Body of pancreas (tissue), 4 donors: ENCODE data around the gene BCAT1. TPM values are rescaled to one million over a fixed set of nuclear protein-coding genes. Genes with fewer than 3 reads are reported as not detected.
"Not testable (repeated sequence)": the region's sequence is repeated elsewhere in the genome, so short reads cannot be mapped to it uniquely, and the experiment has no call there.

Experiments
- ATAC-seq: fragments of 150-250 bp; one replicate; pipeline ENCODE4 v1.9.1; 2016
- DNase-seq, 4 donors: peaks; one replicate each; pipeline ENCODE4 v3.0.0-alpha.2; 2019
- H3K27ac ChIP-seq, 4 donors: fragments of 200-600 bp; sonication (generic); 1 replicate in 3 of 4; 2 replicates in 1 of 4; pipeline versions ENCODE4 v1.5.1 to v1.6.1; 2016 to 2019; ENCODE audit warnings: mild to moderate bottlenecking in 1 of 4, mixed read lengths in 1 of 4, moderate library complexity in 1 of 4
- H3K27me3 ChIP-seq, 2 donors: fragments of 200-600 bp; sonication (generic); one replicate each; pipeline ENCODE4 v1.6.0; 2016; ENCODE audit warnings: mild to moderate bottlenecking in 1 of 2
- H3K36me3 ChIP-seq, 2 donors: fragments of 200-600 bp; sonication (generic); replicated peaks in 1 of 2; 2 replicates each; pipeline ENCODE4 v1.5.1; 2016; ENCODE audit warnings: low read depth in 2 of 2; ENCODE audit not compliant: insufficient read depth in 1 of 2
- H3K4me1 ChIP-seq: fragments of 200-600 bp; sonication (generic); one replicate; pipeline ENCODE4 v1.6.0; 2016
- H3K4me3 ChIP-seq, 2 donors: fragments of 200-600 bp; sonication (generic); 1 replicate in 1 of 2; 2 replicates in 1 of 2; pipeline ENCODE4 v1.5.1; 2016 to 2019
- H3K9me3 ChIP-seq, 3 donors: fragments of 200-600 bp; sonication (generic); 1 replicate in 2 of 3; 2 replicates in 1 of 3; pipeline ENCODE4 v1.5.1; 2016
- POLR2A ChIP-seq, 3 donors: fragments of 450-650 bp; IDR thresholded peaks; one replicate each; pipeline ENCODE4 v1.6.1; 2016; ENCODE audit warnings: antibody characterized with exemption in 3 of 3, mild to moderate bottlenecking in 2 of 3
- WGBS, 2 donors: methylation state at CpG; one replicate each; pipeline ENCODE4 v1.1.5; 2017; 5-methylcytosine and 5-hydroxymethylcytosine counted together
- intact Hi-C: fragments of 100-400 bp; cut with DNase I; formaldehyde crosslinking; loops from one replicate; pipeline ENCODE4 v1.15.1; 2023
- total RNA-seq, 2 donors: library from RNA; depleted of rRNA; stranded (reverse); fragments of >200 nt; gene quantifications; one replicate each; pipeline ENCODE4 v1.1.0, GENCODE V29; 2016
- TF ChIP-seq, protein P1 (sequence below), 7 experiments: fragments of 450-650 bp in 4 of 7; fragments of 200-600 bp in 3 of 7; sonication (generic) in 3 of 7; IDR thresholded peaks; one replicate each; pipeline ENCODE4 v1.5.1; 2016 to 2019; ENCODE audit warnings: antibody characterized with exemption in 7 of 7

BCAT1 gene
- total RNA-seq, 2 donors from 2014 or later, result 30.0 to 59.7 TPM

DNA sequence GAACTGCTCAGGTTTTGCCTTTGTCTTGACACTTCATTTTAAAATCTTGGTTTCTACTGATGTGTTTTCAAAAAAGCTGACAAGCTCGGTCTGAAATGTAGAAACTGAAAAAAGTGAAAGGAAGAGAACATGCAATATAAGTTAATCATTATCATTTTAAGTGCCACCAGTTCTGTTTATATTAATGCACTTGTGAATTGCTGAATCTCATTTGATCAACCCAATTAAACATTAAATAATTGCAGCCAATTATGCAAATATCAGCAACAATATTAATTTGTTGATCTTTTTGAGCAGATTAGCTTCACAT, 133.8 kb downstream of the BCAT1 start:
- DNase-seq, result no peak
- intact Hi-C loops, result no loop called here
- H3K9me3 ChIP-seq, result no peaks in the 10 kb centered on the region
- no peaks in the 10 kb centered on the region for H3K27me3 ChIP-seq
- no peaks in the 10 kb centered on the region for H3K36me3 ChIP-seq
- 32 to 44% methylated on average over 1 of the region's 1 CpG for WGBS, 2 donors
- peak overlapping the region in 1 of 4 donors; percentile 48 for H3K27ac ChIP-seq
- TF ChIP-seq POLR2A (IDR thresholded peaks at IDR 0.05), result no peak
- TF ChIP-seq, protein P1, sequence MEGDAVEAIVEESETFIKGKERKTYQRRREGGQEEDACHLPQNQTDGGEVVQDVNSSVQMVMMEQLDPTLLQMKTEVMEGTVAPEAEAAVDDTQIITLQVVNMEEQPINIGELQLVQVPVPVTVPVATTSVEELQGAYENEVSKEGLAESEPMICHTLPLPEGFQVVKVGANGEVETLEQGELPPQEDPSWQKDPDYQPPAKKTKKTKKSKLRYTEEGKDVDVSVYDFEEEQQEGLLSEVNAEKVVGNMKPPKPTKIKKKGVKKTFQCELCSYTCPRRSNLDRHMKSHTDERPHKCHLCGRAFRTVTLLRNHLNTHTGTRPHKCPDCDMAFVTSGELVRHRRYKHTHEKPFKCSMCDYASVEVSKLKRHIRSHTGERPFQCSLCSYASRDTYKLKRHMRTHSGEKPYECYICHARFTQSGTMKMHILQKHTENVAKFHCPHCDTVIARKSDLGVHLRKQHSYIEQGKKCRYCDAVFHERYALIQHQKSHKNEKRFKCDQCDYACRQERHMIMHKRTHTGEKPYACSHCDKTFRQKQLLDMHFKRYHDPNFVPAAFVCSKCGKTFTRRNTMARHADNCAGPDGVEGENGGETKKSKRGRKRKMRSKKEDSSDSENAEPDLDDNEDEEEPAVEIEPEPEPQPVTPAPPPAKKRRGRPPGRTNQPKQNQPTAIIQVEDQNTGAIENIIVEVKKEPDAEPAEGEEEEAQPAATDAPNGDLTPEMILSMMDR (IDR thresholded peaks at IDR 0.05), result no peak
- no peaks in the 10 kb centered on the region for H3K4me1 ChIP-seq
- no peak overlapping the region for H3K4me3 ChIP-seq
- no peak for ATAC-seq

DNA sequence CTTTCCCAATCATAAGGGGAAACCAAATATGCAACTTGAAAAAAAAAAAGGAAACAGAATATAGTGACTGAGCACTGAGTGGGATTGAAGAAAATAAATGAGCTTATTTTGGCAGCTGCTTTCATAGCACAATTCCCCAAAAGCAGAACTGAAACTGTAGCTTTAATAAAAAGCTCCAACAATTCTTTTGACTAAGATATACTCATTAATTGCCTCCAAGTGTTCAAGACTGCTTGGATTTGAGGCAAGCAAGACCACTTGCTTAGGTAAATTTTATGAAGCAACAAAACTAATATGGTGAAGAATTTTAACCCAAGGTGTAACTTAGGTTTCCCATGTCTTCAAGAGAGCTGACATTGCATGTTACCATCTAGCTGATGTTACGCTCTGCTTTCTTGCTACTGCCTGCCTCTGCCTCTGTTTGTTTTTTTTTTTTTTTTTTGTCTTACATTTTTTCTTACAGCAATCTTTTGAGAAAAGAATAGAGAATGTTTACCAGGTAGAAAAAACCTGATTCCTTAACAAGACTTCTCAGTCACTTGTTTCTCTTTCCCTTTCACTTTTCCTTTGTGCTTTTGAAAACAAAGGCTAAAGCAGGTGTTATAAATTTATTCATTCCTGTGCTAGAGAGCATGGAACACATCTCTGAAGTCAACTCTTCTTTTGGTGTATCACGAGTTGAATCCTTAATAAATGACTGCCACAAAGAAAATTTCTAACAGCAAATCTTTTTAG, 134.4 kb downstream of the BCAT1 start:
- Histone ChIP-seq H3K27me3 (no peaks in the 10 kb centered on the region), H3K9me3 (no peaks in the 10 kb centered on the region), H3K4me3 (no peak overlapping the region), H3K36me3 (no peaks in the 10 kb centered on the region), H3K4me1 (no peaks in the 10 kb centered on the region), H3K27ac (peak overlapping the region in 1 of 4 donors; percentile 48)
- ATAC-seq (no peak), DNase-seq (no peak)
- WGBS, 2 donors, result 50 to 53% methylated on average over 2 of the region's 2 CpGs
- no peak for TF ChIP-seq POLR2A (IDR thresholded peaks at IDR 0.05)
- intact Hi-C loops, result no loop called here

- 75 to 76% methylated on average over 5 of the region's 5 CpGs for WGBS, 2 donors
Observed at GRCh38 chr12:24810378-24810777, 138.5 kb downstream of the BCAT1 start.

GRCh38 chr12:24809306-24809705, 139.6 kb downstream of the BCAT1 start:
- H3K4me3 ChIP-seq, H3K27ac ChIP-seq, ATAC-seq, H3K4me1 ChIP-seq, DNase-seq, H3K36me3 ChIP-seq, H3K27me3 ChIP-seq, H3K9me3 ChIP-seq, intact Hi-C loops: not testable (repeated sequence)
- WGBS, 2 donors, result 97 to 100% methylated on average over 1 of the region's 1 CpG

More at GRCh38 chr12:24810378-24810777, 138.5 kb downstream of the BCAT1 start:
- ATAC-seq, result no peak
- no peaks in the 10 kb centered on the region for H3K9me3 ChIP-seq
- H3K4me1 ChIP-seq, result no peaks in the 10 kb centered on the region
- TF ChIP-seq POLR2A (IDR thresholded peaks at IDR 0.05), result no peak
- TF ChIP-seq, protein P1 (IDR thresholded peaks at IDR 0.05), result no peak
- H3K36me3 ChIP-seq, result no peaks in the 10 kb centered on the region
- H3K4me3 ChIP-seq, result no peak overlapping the region
- H3K27ac ChIP-seq, result no peak overlapping the region
- no peaks in the 10 kb centered on the region for H3K27me3 ChIP-seq
- intact Hi-C loops, result no loop called here
- DNase-seq, result no peak

- Histone ChIP-seq H3K27ac (no peak overlapping the region), H3K36me3 (no peaks in the 10 kb centered on the region), H3K27me3 (no peaks in the 10 kb centered on the region), H3K4me3 (no peak overlapping the region), H3K4me1 (no peaks in the 10 kb centered on the region), H3K9me3 (peaks cover 0 to 5% (median 0%) of the 10 kb centered on the region in 3 donors)
- 83 to 92% methylated on average over 2 of the region's 2 CpGs for WGBS, 2 donors
- TF ChIP-seq POLR2A (IDR thresholded peaks at IDR 0.05), result no peak
- TF ChIP-seq, protein P1 (IDR thresholded peaks at IDR 0.05), result no peak
- intact Hi-C loops, result no loop called here
- ATAC-seq (no peak), DNase-seq (no peak)
Observed at GRCh38 chr12:24808651-24809050, 140.2 kb downstream of the BCAT1 start.

DNA sequence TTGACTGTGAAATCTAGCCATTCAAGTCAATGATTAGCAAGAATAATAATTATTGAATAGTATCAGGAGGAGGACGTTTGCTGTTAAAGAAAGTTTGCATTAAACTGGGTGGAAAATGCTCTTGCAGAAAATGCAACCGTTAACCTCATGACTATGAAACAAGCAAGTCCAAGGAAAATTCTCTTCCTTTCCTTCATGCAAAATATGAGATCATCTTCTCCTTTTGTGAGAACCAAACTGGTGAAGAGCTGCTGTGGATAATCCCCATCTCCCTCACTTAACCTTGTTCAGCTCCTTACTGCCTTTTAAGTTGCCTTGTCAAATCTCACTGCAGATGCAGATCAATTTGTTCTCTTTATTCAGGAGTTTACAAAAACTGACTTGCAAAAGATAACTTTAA, 142.5 kb downstream of the BCAT1 start:
- H3K4me3 ChIP-seq, result no peak overlapping the region
- TF ChIP-seq POLR2A (IDR thresholded peaks at IDR 0.05), result no peak
- TF ChIP-seq, protein P1 (IDR thresholded peaks at IDR 0.05), result no peak
- H3K4me1 ChIP-seq, result no peaks in the 10 kb centered on the region
- DNase-seq (no peak), ATAC-seq (no peak)
- intact Hi-C loops, result no loop called here
- peaks cover 0 to 15% (median 0%) of the 10 kb centered on the region in 3 donors for H3K9me3 ChIP-seq
- no peak overlapping the region for H3K27ac ChIP-seq
- no peaks in the 10 kb centered on the region for H3K36me3 ChIP-seq
- WGBS, 2 donors, result 58 to 61% methylated on average over 2 of the region's 2 CpGs
- no peaks in the 10 kb centered on the region for H3K27me3 ChIP-seq
